Dermis microvascular lymphatic vessel endothelial cell (primary cell): Measurements from ENCODE around the gene GALNT15. TPM values are rescaled to one million over a fixed set of nuclear protein-coding genes. Genes with fewer than 3 reads are reported as not detected.

Experiments used
- DNase-seq, 2 donors: peaks; one replicate each; pipeline versions ENCODE4 v3.0.0 to v3.0.0-alpha.2; 2010; ENCODE audit warnings: low read depth in 2 of 2
- total RNA-seq: library from RNA; depleted of rRNA; stranded (reverse); fragments of >200 nt; gene quantifications from 2 replicates; pipeline ENCODE4 v1.2.1, GENCODE V29; 2014

The GALNT15 gene
- total RNA-seq, 1 donor from 2014 or later: 29.1 TPM

DNA sequence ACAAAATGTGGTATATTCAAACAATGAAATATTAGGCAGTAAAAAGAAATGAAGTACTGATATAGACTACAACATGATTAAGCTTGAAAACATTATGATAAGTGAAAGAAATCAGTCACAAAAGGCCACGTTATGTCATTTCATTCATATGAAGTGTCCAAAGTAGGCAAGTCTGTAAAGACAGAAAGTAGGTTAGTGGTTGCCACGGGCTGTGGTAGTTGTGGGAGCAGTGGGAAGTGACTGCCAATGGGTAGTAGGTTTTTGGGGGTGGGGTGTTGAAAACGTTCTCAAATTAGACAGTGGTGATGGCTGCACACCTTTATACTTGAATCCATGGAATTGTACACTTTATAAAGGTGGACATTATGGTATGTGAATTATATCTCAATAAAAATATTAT, 12.1 kb downstream of the GALNT15 start:
- DNase-seq: no peak

DNA sequence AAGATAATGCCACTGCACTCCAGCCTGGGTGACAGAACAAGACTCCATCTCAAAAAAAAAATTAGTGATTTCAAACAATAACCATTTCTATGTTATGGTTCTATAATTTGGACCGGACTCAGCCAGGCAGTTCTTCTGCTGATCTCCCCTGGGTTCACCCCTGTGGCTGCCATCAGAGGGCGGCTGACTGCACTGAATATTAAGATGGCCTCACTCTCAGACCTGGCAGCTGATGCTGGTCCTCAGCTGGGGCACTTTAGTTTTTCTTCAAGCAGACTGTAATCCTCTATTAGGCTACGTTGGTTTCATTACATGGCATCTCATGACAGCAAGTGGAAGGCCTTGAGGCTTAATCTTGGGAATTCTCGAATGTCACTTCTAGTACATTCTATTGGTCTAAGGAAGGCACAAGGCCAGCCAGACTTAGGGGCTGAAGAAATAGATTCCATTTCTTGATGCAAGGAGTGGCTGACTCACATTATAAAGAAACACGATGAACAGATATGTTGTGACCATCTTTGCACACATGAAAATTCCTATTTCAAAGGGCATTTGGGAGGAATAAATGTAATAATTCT, 12.8 kb downstream of the GALNT15 start:
- DNase-seq: no peak

DNA sequence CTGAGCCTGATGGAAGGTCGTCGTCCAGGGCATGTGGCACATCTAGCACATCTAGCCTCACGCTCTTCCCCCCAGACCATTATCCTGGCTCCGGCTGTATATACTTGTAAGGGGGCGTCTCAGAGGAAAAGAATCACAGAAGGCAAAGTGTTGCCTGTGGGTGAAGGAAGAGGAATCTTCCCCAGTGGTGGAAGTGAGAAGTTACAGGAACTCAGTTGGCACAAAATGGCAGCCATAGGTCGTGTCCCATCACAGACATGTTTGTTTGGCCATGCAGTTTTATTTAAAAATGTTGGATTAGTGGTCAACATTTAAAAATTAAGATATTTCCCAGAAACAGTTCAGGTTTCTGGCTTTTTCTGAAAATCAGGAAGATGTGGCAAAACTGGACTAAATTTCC, 13.6 kb downstream of the GALNT15 start:
- no peak for DNase-seq

DNA sequence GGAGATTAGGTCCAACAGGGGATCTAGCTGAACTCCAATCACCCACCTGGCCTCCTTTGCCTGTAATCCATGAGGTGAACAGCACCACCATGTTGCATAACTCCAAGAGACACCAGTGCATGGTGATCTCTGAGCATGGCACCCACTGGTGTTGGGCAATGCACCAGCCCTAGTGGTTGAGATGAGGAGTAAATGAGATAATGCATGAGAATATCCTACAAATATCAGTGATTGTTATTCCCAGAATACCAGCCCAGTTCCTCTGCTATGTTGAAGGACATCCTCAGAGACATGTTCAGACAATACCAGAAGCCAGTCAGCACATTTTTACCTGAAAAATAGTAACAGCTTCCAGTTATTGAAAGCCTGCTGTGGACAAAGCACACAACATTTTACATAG, 14.7 kb downstream of the GALNT15 start:
- no peak for DNase-seq

DNA sequence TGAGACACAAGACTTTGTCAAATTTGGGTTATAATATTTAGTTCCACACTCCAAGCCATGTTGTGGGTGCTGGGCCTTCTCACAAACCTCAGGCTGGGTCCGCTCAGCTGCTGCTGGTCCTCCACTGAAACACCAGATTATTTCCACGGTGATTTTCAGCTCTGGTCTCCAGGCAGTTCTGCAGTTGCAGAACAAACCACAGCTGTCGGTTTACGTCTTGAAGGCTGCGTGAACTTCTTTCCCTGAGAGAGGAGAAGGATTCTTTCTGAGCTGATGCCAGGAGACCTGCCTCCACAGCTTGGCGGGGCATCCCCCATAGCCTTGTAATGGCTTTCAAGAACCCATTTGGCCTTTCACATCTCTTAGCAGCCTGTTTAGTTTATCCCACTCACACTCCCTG, 16.2 kb downstream of the GALNT15 start:
- no peak for DNase-seq

DNA sequence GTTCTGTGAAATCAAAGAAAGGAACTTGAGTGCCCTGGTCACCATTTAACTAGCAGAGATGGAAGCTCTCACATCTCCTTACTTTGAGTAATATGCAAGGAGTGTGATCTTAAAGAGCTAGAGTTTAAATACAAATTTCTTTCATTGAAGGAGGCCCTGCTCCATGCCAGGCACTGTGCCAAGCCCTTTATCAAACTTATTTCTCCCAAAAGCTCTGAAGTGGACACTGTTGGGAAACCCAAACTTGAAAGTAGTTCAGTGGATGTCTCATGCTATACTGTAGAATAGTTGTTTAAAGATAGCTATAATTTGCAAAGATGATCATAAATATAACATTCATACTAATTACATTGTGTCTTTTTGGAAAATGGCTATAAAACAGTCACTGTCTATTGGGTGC, 17.1 kb downstream of the GALNT15 start:
- DNase-seq: no peak

DNA sequence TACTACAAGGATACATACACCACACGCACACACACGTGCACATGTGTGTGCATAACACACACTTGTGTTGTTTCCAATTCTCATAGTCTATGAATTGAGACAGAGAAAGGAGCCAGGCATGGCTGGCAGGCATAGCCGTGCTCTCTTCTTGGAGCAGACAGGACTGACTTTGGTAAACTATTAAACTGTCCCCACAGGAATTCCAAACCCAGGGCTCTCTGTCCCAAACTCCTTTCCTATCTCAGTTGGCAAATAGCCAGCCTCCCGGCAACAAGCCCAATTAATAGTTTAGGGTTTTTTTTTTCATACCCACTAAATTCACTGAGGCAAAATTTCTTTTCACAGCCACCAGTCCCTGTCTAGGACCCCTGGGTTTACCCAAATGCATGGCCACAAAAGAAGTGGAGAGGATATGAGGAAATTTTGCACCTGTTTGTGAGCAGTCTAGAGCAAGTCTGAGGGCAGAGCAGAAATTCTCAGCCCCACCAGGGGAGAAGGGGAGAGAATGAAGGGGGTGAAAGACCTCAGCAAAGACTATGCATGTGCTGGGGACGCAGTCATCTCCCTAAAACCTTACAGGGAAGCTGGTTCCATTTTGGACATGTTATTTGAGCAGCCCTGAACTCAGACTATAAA, 17.8 kb downstream of the GALNT15 start:
- no peak for DNase-seq

DNA sequence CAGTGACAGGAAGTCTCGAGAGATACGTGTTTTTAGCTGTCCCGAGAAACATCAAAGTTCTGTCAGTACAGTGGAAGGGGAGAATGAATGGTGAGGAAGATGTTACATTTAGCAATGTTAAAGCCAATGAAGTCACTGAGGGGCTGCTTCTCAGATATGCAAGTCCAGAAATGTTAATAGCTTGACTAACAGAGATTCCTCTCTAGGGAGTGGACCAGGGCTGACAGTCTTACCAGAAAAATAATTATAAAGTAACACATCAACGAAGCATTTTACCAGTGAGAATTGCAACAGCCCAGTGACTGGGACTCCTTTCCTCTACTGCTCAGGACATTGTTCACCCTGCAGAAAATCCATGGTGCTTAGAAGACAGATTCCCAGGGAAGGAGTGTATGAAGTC, 23.9 kb downstream of the GALNT15 start:
- no peak for DNase-seq

DNA sequence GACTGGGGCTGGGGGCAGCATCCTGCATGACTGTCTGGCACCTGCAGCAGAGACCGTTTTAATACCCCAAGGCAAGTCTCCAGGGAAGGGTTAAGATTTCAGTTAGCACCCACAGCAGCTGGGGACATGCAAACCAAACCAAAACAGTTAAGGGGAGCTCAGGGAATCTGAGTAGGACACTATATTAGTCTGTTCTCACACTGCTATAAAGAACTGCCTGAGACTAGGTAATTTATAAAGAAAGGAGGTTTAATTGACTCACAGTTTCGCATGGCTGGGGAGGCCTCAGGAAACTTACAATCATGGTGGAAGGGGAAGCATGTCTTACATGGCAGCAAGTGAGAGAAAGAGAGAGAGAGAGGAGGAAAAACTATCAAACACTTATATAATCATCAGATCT, 25.3 kb downstream of the GALNT15 start:
- no peak for DNase-seq

DNA sequence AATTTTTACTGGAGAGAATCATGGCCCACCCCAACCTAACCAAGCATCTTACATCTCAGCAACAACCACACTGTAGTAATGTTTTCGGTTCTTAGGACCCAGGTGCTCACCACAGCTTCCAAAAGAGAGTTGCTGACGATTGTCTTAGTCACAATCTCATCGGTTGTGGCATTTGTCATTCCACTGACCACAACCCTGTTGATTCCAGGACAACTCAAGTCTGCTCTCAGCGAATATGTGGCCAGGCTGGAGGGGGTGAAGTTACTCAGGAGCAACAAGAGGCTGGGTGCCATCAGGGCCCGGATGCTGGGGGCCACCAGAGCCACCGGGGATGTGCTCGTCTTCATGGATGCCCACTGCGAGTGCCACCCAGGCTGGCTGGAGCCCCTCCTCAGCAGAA, 25.9 kb downstream of the GALNT15 start:
- no peak for DNase-seq

DNA sequence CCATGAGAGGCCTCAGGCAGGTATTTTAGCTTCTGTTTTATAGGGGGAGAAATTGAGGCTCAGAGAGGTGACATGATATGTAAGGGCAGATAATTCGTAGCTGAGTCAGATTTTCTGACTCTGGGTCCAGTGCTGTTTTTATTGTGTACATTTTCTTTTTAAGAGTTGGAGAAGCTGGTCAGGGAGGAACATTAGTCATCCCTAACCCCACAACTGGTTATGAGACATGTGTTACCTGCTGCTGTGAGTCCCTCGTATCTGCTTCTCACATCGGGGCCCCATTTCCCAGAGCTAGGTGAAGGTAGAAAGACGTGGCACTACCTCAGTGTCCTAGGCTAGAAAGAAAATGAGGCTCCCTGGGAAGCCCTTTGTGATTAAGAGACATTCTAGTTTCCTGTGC, 28.6 kb downstream of the GALNT15 start:
- DNase-seq: no peak

DNA sequence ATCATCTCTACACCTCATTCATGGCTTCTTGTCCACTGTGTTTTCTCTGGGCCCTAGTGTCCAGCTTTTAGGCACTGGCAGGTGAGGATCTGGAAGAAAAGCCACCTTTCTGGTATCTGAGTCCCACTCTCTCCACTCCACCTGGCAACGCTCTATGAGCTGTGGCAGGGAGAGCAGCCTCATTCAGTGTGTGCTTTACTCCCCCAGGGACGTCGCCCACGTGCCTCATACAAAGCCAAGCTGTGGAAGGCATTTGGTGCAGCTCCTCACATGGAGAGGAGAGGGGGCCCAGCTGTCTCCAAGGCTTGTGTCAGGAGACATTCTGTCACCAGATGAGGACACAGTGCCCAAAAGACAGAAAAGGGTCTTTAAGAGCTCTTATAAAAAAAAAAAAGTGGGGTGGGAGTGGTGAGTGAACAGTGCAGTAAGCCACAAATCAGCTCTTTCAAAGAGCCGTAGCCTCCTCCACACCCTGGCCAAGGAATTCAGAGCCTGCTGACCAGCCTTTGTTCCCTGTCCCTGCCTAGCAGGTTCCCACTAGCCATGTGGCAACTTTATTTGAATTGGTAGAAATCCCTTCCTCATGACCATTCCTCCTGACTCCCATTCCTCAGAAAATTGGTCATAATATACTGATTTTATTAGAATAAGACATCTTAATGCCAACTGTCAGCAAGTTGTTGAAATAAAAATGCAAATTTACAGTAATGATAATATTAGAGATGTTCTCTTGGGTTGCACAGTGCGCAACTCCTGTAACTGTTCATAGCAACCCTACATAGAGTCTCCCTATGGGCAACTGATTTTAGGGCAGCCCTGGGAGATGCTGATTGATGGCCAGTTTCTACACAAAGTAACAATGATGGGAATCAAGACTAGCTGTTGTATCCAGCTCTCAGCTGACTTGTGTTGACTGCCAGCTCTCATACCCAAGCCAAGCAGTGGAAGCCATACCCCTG, 29.5 kb downstream of the GALNT15 start:
- DNase-seq: no peak

DNA sequence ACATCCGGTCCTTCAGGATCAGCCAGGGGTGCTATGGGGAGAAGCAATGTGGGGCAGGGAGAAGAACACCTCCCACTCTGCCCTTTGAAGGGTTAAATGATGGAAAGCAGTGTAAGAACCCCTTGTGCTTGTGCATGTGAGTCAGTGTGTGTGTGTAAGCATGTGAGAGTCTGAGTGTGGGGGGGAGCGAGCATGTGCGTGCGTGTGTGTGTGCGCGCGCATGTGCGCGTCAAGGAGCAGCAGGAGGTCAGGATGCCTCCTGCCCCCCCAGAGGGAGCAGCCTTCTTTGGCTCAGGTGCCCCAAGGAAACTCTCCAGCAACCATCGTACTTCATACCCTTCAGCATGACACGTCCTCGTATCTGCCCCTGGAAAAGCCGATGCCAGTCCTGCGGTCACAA, 30.3 kb downstream of the GALNT15 start:
- no peak for DNase-seq

DNA sequence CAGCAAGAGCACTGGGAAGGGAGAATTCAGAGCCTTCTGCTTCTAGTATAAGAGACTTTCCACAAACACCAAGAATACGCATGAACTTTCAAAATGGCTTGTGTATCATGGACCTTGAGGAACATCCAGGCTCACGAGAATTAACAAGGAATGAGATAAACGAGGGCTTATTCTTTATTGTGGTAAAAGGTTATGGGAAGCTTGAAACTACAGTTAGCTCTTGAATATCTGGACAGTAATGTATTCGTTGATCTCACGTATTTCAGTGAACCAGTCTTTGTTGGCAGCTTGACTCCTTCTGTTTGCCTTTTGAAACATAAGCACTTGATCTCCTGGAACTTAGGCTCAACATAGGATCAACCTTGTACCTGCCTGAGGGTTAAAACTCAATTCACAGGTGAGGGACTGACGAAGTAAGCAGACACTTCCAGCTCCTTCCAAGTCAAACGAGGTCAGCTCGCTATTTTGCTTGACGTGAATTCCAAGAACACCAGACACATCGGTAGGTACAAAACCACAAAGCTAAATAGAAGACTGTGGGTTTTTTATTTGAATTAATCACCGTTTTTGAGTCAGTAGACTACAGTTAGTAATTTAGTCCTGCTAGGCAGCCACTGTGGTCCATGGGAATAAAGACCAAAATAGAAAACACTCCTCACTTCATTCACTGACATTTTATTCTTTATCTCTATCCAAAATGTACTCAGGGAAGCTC, 30.8 kb downstream of the GALNT15 start:
- DNase-seq: no peak

DNA sequence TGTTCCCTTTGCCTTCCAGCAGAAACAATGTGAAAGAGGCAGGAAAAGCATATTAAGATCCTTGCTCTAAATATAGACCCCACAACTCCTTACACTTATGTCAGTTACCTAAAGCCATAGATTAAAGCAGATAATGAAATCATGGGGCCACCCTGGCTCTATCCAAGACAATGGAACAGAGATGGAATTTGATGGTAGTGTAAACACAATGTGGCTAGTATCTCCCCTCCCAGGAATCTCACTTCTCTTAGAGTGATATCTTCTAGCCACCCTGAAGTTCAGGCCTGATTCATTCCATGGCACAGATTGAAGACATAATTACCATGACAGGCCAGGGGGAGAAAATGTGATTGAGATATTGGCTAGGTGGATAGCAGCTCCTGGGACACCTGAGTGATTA, 32.6 kb downstream of the GALNT15 start:
- no peak for DNase-seq

DNA sequence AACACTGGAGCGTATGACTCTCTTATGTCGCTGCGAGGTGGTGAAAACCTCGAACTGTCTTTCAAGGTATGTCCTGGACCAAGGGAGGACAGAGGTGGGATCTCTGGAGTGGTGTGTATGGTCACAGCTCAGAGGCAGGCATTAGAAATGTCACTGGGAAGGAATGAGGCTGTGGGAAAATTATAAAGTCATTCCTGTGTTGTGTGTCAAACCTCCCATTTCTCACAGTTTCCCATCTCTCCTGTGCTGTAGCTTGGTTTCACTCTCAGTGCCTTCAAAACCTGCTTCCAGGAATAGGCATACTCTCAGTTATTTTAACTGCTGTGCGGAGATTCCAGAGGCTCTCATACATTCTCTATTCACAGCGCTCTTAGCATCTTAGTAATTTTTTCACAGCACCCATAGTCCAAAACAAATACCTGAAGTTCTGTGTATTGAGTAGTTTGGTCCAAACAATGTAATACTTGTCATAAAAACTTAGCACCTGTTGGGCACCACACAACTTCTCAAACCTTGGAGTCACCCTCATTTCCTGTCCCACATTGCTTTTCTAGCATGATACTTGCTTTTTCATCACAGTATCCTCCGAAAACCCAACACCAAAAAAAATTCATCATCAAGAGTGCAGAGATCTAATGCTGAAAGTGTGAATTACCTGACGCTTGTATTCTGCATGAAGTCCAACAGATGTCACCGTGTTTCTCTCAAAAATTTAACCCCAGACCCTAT, 36.9 kb downstream of the GALNT15 start:
- DNase-seq: no peak

DNA sequence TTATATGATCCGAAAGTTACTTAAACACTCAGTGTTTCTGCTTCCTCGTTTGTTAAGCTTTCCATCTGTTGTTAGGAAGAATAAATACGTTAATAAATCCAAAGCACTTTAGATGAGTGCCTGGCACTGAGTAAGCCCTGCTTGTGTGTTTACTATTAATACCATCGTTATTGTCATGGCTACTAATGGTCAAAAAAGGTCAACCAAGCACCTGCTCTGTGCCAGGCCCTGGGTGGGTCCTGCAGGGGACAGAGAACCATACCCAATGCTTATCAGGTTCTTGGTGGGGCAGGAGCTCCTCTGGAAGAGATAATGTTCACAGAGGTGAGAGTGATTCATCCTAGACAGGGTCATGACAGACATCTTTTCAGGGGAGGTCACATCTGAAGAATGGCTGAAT, 39.9 kb downstream of the GALNT15 start:
- DNase-seq: no peak

DNA sequence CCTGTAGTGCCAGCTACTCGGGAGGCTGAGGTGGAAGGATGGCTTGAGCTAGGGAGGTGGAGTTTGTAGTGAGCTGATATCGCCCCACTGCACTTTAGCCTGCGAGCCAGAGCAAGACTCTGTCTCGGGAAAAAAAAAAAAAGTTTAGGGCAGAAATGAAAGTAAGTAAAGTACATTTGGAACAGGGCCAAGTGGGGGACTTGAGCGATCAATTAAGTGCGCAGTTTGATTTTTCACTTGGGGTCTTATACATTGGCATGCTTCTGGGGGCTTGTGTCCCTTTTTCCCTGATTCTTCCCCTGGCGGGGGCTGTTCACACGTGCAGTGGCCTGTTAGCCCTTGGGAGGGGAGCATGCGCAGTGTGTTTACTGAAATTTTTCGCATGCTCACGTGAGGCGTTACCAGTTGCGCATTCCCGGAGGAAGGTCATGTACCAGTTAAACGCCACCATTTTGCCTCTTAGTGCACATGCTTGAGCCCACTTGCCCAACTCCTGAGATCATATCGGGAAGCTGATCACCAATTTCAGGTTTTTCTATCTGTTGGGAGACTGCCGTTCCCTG, 42.0 kb downstream of the GALNT15 start:
- DNase-seq: no peak

DNA sequence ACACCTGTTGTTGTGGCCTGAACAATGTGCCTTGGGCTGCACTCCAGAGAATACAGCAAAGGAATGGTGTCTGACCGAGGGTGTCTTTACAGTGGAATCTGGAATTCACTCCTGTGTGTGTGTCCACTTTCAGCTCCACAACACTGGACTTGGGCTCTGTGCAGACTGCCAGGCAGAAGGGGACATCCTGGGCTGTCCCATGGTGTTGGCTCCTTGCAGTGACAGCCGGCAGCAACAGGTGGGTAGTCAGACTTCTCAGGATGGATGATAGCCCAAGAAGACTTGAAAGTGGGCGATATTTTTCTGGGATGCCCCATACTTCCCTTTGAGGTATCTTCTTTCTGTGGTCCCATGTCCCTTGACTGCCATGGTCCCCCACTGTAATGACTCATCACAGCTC, 45.3 kb downstream of the GALNT15 start:
- no peak for DNase-seq

DNA sequence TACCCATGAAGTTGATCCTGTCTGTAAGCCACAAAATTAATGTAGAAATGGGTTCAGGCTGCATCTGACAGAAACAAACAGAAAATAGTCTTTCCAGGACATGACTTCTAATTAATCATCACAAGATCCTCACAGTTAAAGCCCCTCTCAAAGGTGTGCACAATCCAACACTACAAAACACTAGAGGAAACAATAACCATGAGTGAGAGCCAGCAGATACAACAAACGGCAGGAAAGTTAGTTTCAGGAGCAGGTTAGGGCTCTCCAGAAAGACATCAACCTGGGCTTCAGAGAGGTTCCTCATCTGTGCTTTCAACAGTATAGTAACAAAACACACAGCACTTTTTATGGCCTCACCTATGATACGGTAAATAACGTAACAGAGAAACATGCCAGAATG, 47.5 kb downstream of the GALNT15 start:
- DNase-seq: no peak

DNA sequence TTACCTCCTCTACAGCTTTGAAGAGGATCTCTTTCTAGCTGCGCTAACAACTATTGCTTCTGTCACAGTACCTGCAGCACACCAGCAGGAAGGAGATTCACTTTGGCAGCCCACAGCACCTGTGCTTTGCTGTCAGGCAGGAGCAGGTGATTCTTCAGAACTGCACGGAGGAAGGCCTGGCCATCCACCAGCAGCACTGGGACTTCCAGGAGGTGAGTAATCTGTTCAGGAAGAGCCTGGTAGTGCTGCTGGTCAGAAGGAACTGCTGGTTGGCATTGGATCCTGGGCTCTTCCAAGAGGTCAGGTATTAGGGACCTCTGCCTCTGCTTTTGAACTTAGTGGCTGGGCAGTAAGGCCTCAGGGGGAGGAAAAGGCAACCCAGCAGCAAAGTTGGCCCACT, 48.1 kb downstream of the GALNT15 start:
- no peak for DNase-seq
